Panc1 (cell line): ENCODE results near the gene SVIP.

Experiments used
- POLR2AphosphoS5 ChIP-seq: IDR thresholded peaks from 2 replicates; pipeline ENCODE4 v1.6.1; 2012; ENCODE audit warnings: mild to moderate bottlenecking, low read depth, low read length, moderate library complexity
- REST ChIP-seq, 2 experiments: IDR thresholded peaks; 2 replicates each; pipeline ENCODE4 v1.6.1; 2011 to 2012; ENCODE audit warnings: low read depth in 2 of 2, control low read depth in 1 of 2, low read length in 1 of 2, mild to moderate bottlenecking in 1 of 2, moderate library complexity in 1 of 2; ENCODE audit not compliant: insufficient read depth in 1 of 2
- SIN3A ChIP-seq: IDR thresholded peaks from 2 replicates; pipeline ENCODE4 v1.6.1; 2012; ENCODE audit warnings: low read depth, mild to moderate bottlenecking, low read length, moderate library complexity, borderline replicate concordance; ENCODE audit not compliant: insufficient read depth
- TCF7L2 ChIP-seq: IDR thresholded peaks from 2 replicates; pipeline ENCODE4 v1.6.1; 2011; ENCODE audit warnings: mild to moderate bottlenecking, low read depth, low read length, inconsistent platforms
- TF ChIP-seq, protein P1 (sequence below): fragments of 450-650 bp; IDR thresholded peaks from 2 replicates; pipeline ENCODE4 v1.5.1; 2017; ENCODE audit warnings: mild to moderate bottlenecking

- TF ChIP-seq, protein P1, sequence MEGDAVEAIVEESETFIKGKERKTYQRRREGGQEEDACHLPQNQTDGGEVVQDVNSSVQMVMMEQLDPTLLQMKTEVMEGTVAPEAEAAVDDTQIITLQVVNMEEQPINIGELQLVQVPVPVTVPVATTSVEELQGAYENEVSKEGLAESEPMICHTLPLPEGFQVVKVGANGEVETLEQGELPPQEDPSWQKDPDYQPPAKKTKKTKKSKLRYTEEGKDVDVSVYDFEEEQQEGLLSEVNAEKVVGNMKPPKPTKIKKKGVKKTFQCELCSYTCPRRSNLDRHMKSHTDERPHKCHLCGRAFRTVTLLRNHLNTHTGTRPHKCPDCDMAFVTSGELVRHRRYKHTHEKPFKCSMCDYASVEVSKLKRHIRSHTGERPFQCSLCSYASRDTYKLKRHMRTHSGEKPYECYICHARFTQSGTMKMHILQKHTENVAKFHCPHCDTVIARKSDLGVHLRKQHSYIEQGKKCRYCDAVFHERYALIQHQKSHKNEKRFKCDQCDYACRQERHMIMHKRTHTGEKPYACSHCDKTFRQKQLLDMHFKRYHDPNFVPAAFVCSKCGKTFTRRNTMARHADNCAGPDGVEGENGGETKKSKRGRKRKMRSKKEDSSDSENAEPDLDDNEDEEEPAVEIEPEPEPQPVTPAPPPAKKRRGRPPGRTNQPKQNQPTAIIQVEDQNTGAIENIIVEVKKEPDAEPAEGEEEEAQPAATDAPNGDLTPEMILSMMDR: no peak
- no peak for TF ChIP-seq TCF7L2
- no peak for TF ChIP-seq REST (IDR thresholded peaks at IDR 0.05; ENCODE audit: insufficient read depth in 1 of 2, low read depth in 2 of 2, low read length in 1 of 2)
- TF ChIP-seq POLR2AphosphoS5: no peak
- no peak for TF ChIP-seq SIN3A
These were observed 43.1 kb downstream of the SVIP start for GRCh38 chr11:22786475-22786874.
